HG03025 (cell line): Measurements from ENCODE around the gene ZNF593OS.

ENCODE experiments used
- ATAC-seq: cut with Tn5 transposase; IDR thresholded peaks from one replicate; pipeline ENCODE4 v1.9.1; 2021; ENCODE audit warnings: mild to moderate bottlenecking, moderate library complexity; ENCODE audit not compliant: unreplicated experiment, low FRiP score

ZNF593OS gene

GRCh38 chr1:26184883-26185282 is 13.3 kb upstream of the ZNF593OS start:
- no peak for ATAC-seq

- ATAC-seq: no peak
Observed at GRCh38 chr1:26184086-26184485, 12.5 kb upstream of the ZNF593OS start.

GRCh38 chr1:26182383-26182696 is 10.7 kb upstream of the ZNF593OS start:
- ATAC-seq: no peak

- ATAC-seq: no peak
Observed at GRCh38 chr1:26181586-26182382, 10.2 kb upstream of the ZNF593OS start.

GRCh38 chr1:26180010-26180506 is 8.4 kb upstream of the ZNF593OS start:
- no peak for ATAC-seq

- no peak for ATAC-seq
Observed at GRCh38 chr1:26177182-26177684, 5.6 kb upstream of the ZNF593OS start, which contains the start of gene CNKSR1. Gene CNKSR1 (plus strand): TSS chr1:26177491. CDS start chr1:26177548, 57 bp downstream.

- no peak for ATAC-seq
Observed at GRCh38 chr1:26175346-26175745, 3.7 kb upstream of the ZNF593OS start.

- no peak for ATAC-seq
Observed at GRCh38 chr1:26170472-26170821, 1.2 kb downstream of the ZNF593OS start.

- peak; percentile 78 for ATAC-seq
Observed at GRCh38 chr1:26169669-26170471, 1.8 kb downstream of the ZNF593OS start, which contains the start of gene ZNF593. Gene ZNF593 (plus strand): TSS chr1:26169908. CDS start chr1:26169984, 76 bp downstream.

- no peak for ATAC-seq
Observed at GRCh38 chr1:26169198-26169554, 2.5 kb downstream of the ZNF593OS start.

GRCh38 chr1:26168410-26169197 is 3.0 kb downstream of the ZNF593OS start, which contains the start of gene C1orf232:
Gene C1orf232 (minus strand): TSS chr1:26168963. CDS start chr1:26168499, 464 bp downstream.
- ATAC-seq: no peak

GRCh38 chr1:26166719-26167281 is 4.8 kb downstream of the ZNF593OS start:
- no peak for ATAC-seq

GRCh38 chr1:26164861-26165842 is 6.5 kb downstream of the ZNF593OS start:
- no peak for ATAC-seq

GRCh38 chr1:26164036-26164860 is 7.4 kb downstream of the ZNF593OS start:
- no peak for ATAC-seq

GRCh38 chr1:26163684-26164035 is 8.0 kb downstream of the ZNF593OS start:
- ATAC-seq: no peak

GRCh38 chr1:26162220-26162709 is 9.4 kb downstream of the ZNF593OS start:
- no peak for ATAC-seq

- ATAC-seq: no peak
Observed at GRCh38 chr1:26161415-26162219, 10.0 kb downstream of the ZNF593OS start.
